Endothelial cell of umbilical vein (primary cell): ENCODE data around the gene ACOX3. TPM values are rescaled to one million over a fixed set of nuclear protein-coding genes. Genes with fewer than 3 reads are reported as not detected.

Source experiments
- BruUV-seq: library from RNA; stranded (reverse); fragments of 400-500 nt; replicated peaks from 2 replicates; lab custom pipeline; 2021; lab: Mats Ljungman, UMichigan
- CTCF ChIA-PET: fragments of 300-600, 350-600 bp; sonication (Branson Sonifier 250); formaldehyde crosslinking; loops from one replicate; lab custom pipeline; 2021; ENCODE audit warnings: antibody characterized with exemption, inconsistent platforms; lab: Charles Lee
- POLR2A ChIA-PET: fragments of 300-600, 350-600 bp; sonication (Branson Sonifier 250); formaldehyde crosslinking; loops from one replicate; lab custom pipeline; 2021; ENCODE audit warnings: antibody characterized with exemption, inconsistent platforms; lab: Charles Lee
- DNase-seq: peaks from one replicate; pipeline ENCODE4 v3.0.0-alpha.2; 2011; ENCODE audit warnings: low read depth, low spot score
- FAIRE-seq: peaks from 2 replicates; lab custom pipeline; 2011; peaks lifted over from hg19 to GRCh38; lab: Jason Lieb, UNC
- H2AFZ ChIP-seq: 2 replicates; pipeline ENCODE4 v1.6.0; 2012; ENCODE audit warnings: low read depth, low read length, control low read depth, inconsistent platforms
- H3K27ac ChIP-seq: 2 replicates; pipeline ENCODE4 v1.5.1; 2011; ENCODE audit warnings: low read depth, mild to moderate bottlenecking, control low read depth, low read length, moderate library complexity; ENCODE audit not compliant: insufficient read depth
- H3K27me3 ChIP-seq, 2 experiments: 2 replicates each; pipeline versions ENCODE4 v1.6.0 to v1.6.1; 2011; ENCODE audit warnings: low read length in 2 of 2, mixed read lengths in 1 of 2; ENCODE audit not compliant: control insufficient read depth in 2 of 2, insufficient read depth in 2 of 2
- H3K36me3 ChIP-seq, 2 experiments: 2 replicates in 1 of 2; 3 replicates in 1 of 2; pipeline ENCODE4 v1.5.1; 2011; ENCODE audit warnings: low read length in 2 of 2, mild to moderate bottlenecking in 1 of 2, moderate library complexity in 1 of 2; ENCODE audit not compliant: control insufficient read depth in 2 of 2, insufficient read depth in 2 of 2; ENCODE audit errors: extremely low read depth in 1 of 2
- H3K4me1 ChIP-seq: 3 replicates; pipeline ENCODE4 v1.5.1; 2011; ENCODE audit warnings: mild to moderate bottlenecking, low read length; ENCODE audit not compliant: control insufficient read depth, insufficient read depth; ENCODE audit errors: extremely low read depth
- H3K4me2 ChIP-seq: 2 replicates; pipeline ENCODE4 v1.6.1; 2011; ENCODE audit warnings: low read length, control low read depth, mixed read lengths; ENCODE audit not compliant: insufficient read depth
- H3K4me3 ChIP-seq, 3 experiments: fragments of 200-600 bp in 1 of 3; sonication (generic), shearing (Covaris generic) in 1 of 3; replicated peaks in 1 of 3; 2 replicates each; pipeline ENCODE4 v1.5.1; 2011 to 2016; ENCODE audit warnings: control low read depth in 3 of 3, low read length in 3 of 3, mild to moderate bottlenecking in 2 of 3, inconsistent platforms in 1 of 3, low read depth in 1 of 3, moderate library complexity in 1 of 3; ENCODE audit not compliant: insufficient read depth in 1 of 3
- H3K79me2 ChIP-seq: 2 replicates; pipeline ENCODE4 v1.6.0; 2012; ENCODE audit warnings: low read length, inconsistent platforms; ENCODE audit not compliant: control insufficient read depth, insufficient read depth
- H3K9ac ChIP-seq: replicated peaks from 2 replicates; pipeline ENCODE3; 2011; ENCODE audit warnings: low read length, control low read depth; ENCODE audit not compliant: insufficient read depth; ENCODE audit errors: extremely low read depth
- H3K9me1 ChIP-seq: replicated peaks from 3 replicates; pipeline ENCODE4 v1.6.0; 2011; ENCODE audit warnings: mild to moderate bottlenecking, low read length; ENCODE audit not compliant: control insufficient read depth, insufficient read depth; ENCODE audit errors: extremely low read depth
- H3K9me3 ChIP-seq: replicated peaks from 2 replicates; pipeline ENCODE4 v1.5.1; 2012; ENCODE audit warnings: low read length, inconsistent platforms; ENCODE audit not compliant: control insufficient read depth, insufficient read depth
- H4K20me1 ChIP-seq: replicated peaks from 2 replicates; pipeline ENCODE3; 2011; ENCODE audit warnings: mild to moderate bottlenecking, low read length; ENCODE audit not compliant: control insufficient read depth, insufficient read depth; ENCODE audit errors: extremely low read depth
- EZH2 ChIP-seq: IDR thresholded peaks from 2 replicates; pipeline ENCODE4 v1.6.1; 2012; ENCODE audit warnings: borderline replicate concordance, low read depth, mild to moderate bottlenecking, moderate library complexity, low read length, inconsistent platforms; ENCODE audit not compliant: severe bottlenecking
- FOS ChIP-seq: IDR thresholded peaks from 2 replicates; pipeline ENCODE4 v1.6.1; 2011; ENCODE audit warnings: mild to moderate bottlenecking, low read length, moderate library complexity, borderline replicate concordance; ENCODE audit not compliant: insufficient read depth
- GATA2 ChIP-seq: IDR thresholded peaks from 2 replicates; pipeline ENCODE4 v1.7.0; 2011; ENCODE audit warnings: low read depth, mild to moderate bottlenecking, moderate library complexity, mixed read lengths, low read length; ENCODE audit not compliant: insufficient read length, insufficient read depth
- JUN ChIP-seq: IDR thresholded peaks from 2 replicates; pipeline ENCODE4 v1.6.1; 2011; ENCODE audit warnings: borderline replicate concordance, low read depth; ENCODE audit not compliant: insufficient read length, insufficient read depth
- MYC ChIP-seq: IDR thresholded peaks from one replicate; pipeline ENCODE4 v1.6.1; 2011; ENCODE audit warnings: mild to moderate bottlenecking, low read depth, low read length
- POLR2A ChIP-seq: IDR thresholded peaks from 2 replicates; pipeline ENCODE4 v1.6.1; 2012; ENCODE audit warnings: low read depth, mild to moderate bottlenecking, control low read depth, low read length
- POLR2AphosphoS5 ChIP-seq: IDR thresholded peaks from 2 replicates; pipeline ENCODE4 v1.6.1; 2012; ENCODE audit warnings: low read depth, mild to moderate bottlenecking, control low read depth, low read length, moderate library complexity; ENCODE audit not compliant: insufficient read depth
- dilution Hi-C: fragments of 300-500 bp; cut with MboI; formaldehyde crosslinking; loops from one replicate; pipeline ENCODE4 v1.15.0; 2019; ENCODE audit warnings: low sequenced_read_pairs; ENCODE audit not compliant: extremely low pct_ligation_motif_present
- intact Hi-C: fragments of 100-400 bp; cut with micrococcal nuclease; formaldehyde crosslinking; loops from one replicate; pipeline ENCODE4 v1.10.0; 2022
- polyA plus RNA-seq, 4 experiments: library from polyadenylated mRNA; depleted of rRNA in 3 of 4; stranded (reverse) in 3 of 4; unstranded in 1 of 4; fragments of >200 nt; gene quantifications; 2 replicates each; pipeline versions ENCODE4 v1.2.1 to v1.2.3, GENCODE V29; 2011 to 2012; ENCODE audit warnings: missing spikeins in 1 of 4
- total RNA-seq: library from RNA; stranded (reverse); gene quantifications from 2 replicates; pipeline ENCODE4 v1.2.3, GENCODE V29; 2021
- TF ChIP-seq, protein P1 (sequence below): IDR thresholded peaks from 2 replicates; pipeline ENCODE4 v1.6.1; 2011; ENCODE audit not compliant: insufficient read depth, insufficient read length
- TF ChIP-seq, protein P2 (sequence below), 2 donors: IDR thresholded peaks; 1 replicate in 1 of 2; 2 replicates in 1 of 2; pipeline ENCODE4 v1.5.1; 2011; ENCODE audit warnings: low read length in 2 of 2, mild to moderate bottlenecking in 2 of 2, moderate library complexity in 2 of 2, control low read depth in 1 of 2, inconsistent platforms in 1 of 2, low read depth in 1 of 2; ENCODE audit not compliant: insufficient read depth in 1 of 2; ENCODE audit errors: extremely low read depth in 1 of 2

The ACOX3 gene
- total and polyA plus RNA-seq, 2 donors (not counting 3 experiments of a cell fraction or from before 2014, with no cell fraction given): 13.0 to 26.3 TPM

DNA sequence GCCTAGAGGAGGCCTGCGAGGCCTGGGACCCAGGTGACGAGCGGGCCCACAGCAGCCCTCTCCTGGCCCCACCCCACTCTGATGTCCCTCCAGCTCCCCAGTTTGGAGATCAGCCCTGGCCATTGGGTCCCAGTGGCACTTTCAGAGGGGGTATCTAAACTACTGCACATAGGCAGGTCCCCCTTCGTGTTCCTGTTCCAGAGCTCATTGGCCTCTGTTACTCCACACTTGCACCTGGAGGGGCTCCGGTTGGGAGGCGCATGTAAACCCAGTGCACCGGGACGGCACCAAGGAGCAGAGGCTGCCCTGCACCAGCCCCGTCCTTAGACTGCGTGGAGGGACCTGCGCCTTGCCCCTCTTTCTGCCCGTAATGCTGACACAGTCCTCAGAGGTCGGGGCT is 34.3 kb upstream of the ACOX3 start:
- dilution Hi-C loops (no loop called here), intact Hi-C loops (no loop called here)
- no peak for DNase-seq
- Histone ChIP-seq H3K9ac (no peak overlapping the region), H3K4me2 (no peak overlapping the region), H3K27me3 (no peaks in the 10 kb centered on the region), H3K27ac (no peak overlapping the region), H4K20me1 (no peaks in the 10 kb centered on the region), H3K9me3 (no peaks in the 10 kb centered on the region), H3K79me2 (no peaks in the 10 kb centered on the region), H3K4me3 (no peak overlapping the region), H3K9me1 (no peaks in the 10 kb centered on the region), H3K4me1 (no peaks in the 10 kb centered on the region), H3K36me3 (peaks cover 2 to 6% of the 10 kb centered on the region in 2 experiments), H2AFZ (no peak overlapping the region)
- CTCF ChIA-PET: no interaction called here
- no peak for TF ChIP-seq POLR2A
- TF ChIP-seq GATA2: no peak
- no peak for TF ChIP-seq EZH2
- TF ChIP-seq, protein P1, sequence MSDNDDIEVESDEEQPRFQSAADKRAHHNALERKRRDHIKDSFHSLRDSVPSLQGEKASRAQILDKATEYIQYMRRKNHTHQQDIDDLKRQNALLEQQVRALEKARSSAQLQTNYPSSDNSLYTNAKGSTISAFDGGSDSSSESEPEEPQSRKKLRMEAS: no peak
- TF ChIP-seq MYC: no peak
- TF ChIP-seq JUN: no peak
- no peak for TF ChIP-seq POLR2AphosphoS5
- TF ChIP-seq FOS: no peak
- TF ChIP-seq, protein P2, sequence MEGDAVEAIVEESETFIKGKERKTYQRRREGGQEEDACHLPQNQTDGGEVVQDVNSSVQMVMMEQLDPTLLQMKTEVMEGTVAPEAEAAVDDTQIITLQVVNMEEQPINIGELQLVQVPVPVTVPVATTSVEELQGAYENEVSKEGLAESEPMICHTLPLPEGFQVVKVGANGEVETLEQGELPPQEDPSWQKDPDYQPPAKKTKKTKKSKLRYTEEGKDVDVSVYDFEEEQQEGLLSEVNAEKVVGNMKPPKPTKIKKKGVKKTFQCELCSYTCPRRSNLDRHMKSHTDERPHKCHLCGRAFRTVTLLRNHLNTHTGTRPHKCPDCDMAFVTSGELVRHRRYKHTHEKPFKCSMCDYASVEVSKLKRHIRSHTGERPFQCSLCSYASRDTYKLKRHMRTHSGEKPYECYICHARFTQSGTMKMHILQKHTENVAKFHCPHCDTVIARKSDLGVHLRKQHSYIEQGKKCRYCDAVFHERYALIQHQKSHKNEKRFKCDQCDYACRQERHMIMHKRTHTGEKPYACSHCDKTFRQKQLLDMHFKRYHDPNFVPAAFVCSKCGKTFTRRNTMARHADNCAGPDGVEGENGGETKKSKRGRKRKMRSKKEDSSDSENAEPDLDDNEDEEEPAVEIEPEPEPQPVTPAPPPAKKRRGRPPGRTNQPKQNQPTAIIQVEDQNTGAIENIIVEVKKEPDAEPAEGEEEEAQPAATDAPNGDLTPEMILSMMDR (IDR thresholded peaks at IDR 0.05; ENCODE audit: extremely low read depth in 1 of 2, insufficient read depth in 1 of 2, low read depth in 1 of 2, low read length in 2 of 2): no peak
- no TSS peak for BruUV-seq
- POLR2A ChIA-PET: no interaction called here
- no peak for FAIRE-seq
